H9 (cell line): Measurements from ENCODE around the gene THBS2. TPM values are rescaled to one million over a fixed set of nuclear protein-coding genes. Genes with fewer than 3 reads are reported as not detected.

Experiments
- DNase-seq: peaks from one replicate; pipeline ENCODE4 v3.0.0-alpha.2; 2017
- H2AFZ ChIP-seq: one replicate; pipeline ENCODE4 v1.6.1; 2013; ENCODE audit warnings: mild to moderate bottlenecking, low read length, control low read depth, moderate library complexity
- H2AK5ac ChIP-seq: 2 replicates; pipeline ENCODE4 v1.6.1; 2013; ENCODE audit warnings: low read length, control low read depth, mixed read lengths; ENCODE audit not compliant: insufficient read length
- H2BK120ac ChIP-seq: one replicate; pipeline ENCODE4 v1.6.1; 2013; ENCODE audit warnings: low read depth, mild to moderate bottlenecking, low read length, control low read depth, inconsistent platforms; ENCODE audit not compliant: poor library complexity, severe bottlenecking
- H2BK12ac ChIP-seq: 2 replicates; pipeline ENCODE4 v1.6.1; 2013; ENCODE audit warnings: low read length, control low read depth, mixed read lengths, low read depth; ENCODE audit not compliant: insufficient read length
- H2BK15ac ChIP-seq: 2 replicates; pipeline ENCODE4 v1.6.1; 2013; ENCODE audit warnings: low read depth, low read length, control low read depth
- H2BK20ac ChIP-seq: one replicate; pipeline ENCODE4 v1.6.1; 2013; ENCODE audit warnings: low read depth, mild to moderate bottlenecking, low read length, control low read depth, inconsistent platforms; ENCODE audit not compliant: poor library complexity, severe bottlenecking
- H2BK5ac ChIP-seq: 2 replicates; pipeline ENCODE4 v1.6.1; 2013; ENCODE audit warnings: low read length, control low read depth, mixed read lengths; ENCODE audit not compliant: insufficient read length
- H3K14ac ChIP-seq: 2 replicates; pipeline ENCODE4 v1.6.1; 2013; ENCODE audit warnings: low read length, control low read depth; ENCODE audit not compliant: insufficient read depth
- H3K18ac ChIP-seq: 2 replicates; pipeline ENCODE4 v1.6.1; 2013; ENCODE audit warnings: low read depth, mild to moderate bottlenecking, mixed read lengths, low read length, control low read depth; ENCODE audit not compliant: insufficient read length
- H3K23ac ChIP-seq: 2 replicates; pipeline ENCODE4 v1.6.1; 2013; ENCODE audit warnings: low read length, control low read depth, mixed read lengths, low read depth; ENCODE audit not compliant: insufficient read length
- H3K23me2 ChIP-seq: 2 replicates; pipeline ENCODE4 v1.6.1; 2013; ENCODE audit warnings: low read depth, mild to moderate bottlenecking, mixed read lengths, low read length, control low read depth; ENCODE audit not compliant: insufficient read length, poor library complexity, severe bottlenecking
- H3K27ac ChIP-seq: 2 replicates; pipeline ENCODE4 v1.5.1; 2013; ENCODE audit warnings: low read length, control low read depth, mixed read lengths, low read depth; ENCODE audit not compliant: insufficient read length
- H3K27me3 ChIP-seq: 2 replicates; pipeline ENCODE4 v1.6.1; 2013; ENCODE audit warnings: low read length, control low read depth, inconsistent platforms; ENCODE audit not compliant: insufficient read depth
- H3K4ac ChIP-seq: 2 replicates; pipeline ENCODE4 v1.6.1; 2013; ENCODE audit warnings: low read depth, mild to moderate bottlenecking, control low read depth, inconsistent platforms, low read length, moderate library complexity
- H3K4me1 ChIP-seq: 2 replicates; pipeline ENCODE4 v1.6.1; 2013; ENCODE audit warnings: low read length, control low read depth, inconsistent platforms; ENCODE audit not compliant: insufficient read depth
- H3K4me2 ChIP-seq: 2 replicates; pipeline ENCODE4 v1.6.1; 2013; ENCODE audit warnings: low read length, control low read depth, mixed read lengths; ENCODE audit not compliant: insufficient read length, insufficient read depth
- H3K56ac ChIP-seq: 2 replicates; pipeline ENCODE4 v1.6.1; 2013; ENCODE audit warnings: low read depth, mild to moderate bottlenecking, mixed read lengths, low read length, control low read depth; ENCODE audit not compliant: insufficient read length
- H3K79me1 ChIP-seq: 2 replicates; pipeline ENCODE4 v1.6.1; 2013; ENCODE audit warnings: low read depth, mild to moderate bottlenecking, moderate library complexity, low read length, control low read depth, inconsistent platforms; ENCODE audit not compliant: insufficient read depth, poor library complexity, severe bottlenecking
- H3K79me2 ChIP-seq: 2 replicates; pipeline ENCODE4 v1.6.1; 2013; ENCODE audit warnings: low read length, control low read depth, inconsistent platforms; ENCODE audit not compliant: insufficient read depth
- H3K9ac ChIP-seq: 2 replicates; pipeline ENCODE4 v1.6.1; 2013; ENCODE audit warnings: low read length, control low read depth, mixed read lengths; ENCODE audit not compliant: insufficient read length; ENCODE audit errors: extremely low read depth
- H3K9me3 ChIP-seq: one replicate; pipeline ENCODE4 v1.6.1; 2013; ENCODE audit warnings: low read depth, low read length, inconsistent platforms; ENCODE audit not compliant: control insufficient read depth
- H3T11ph ChIP-seq: one replicate; pipeline ENCODE4 v1.6.1; 2013; ENCODE audit warnings: mild to moderate bottlenecking, low read length, control low read depth, inconsistent platforms
- H4K20me1 ChIP-seq: one replicate; pipeline ENCODE4 v1.6.1; 2013; ENCODE audit not compliant: control insufficient read depth, insufficient read length, insufficient read depth
- H4K5ac ChIP-seq: 2 replicates; pipeline ENCODE4 v1.6.1; 2013; ENCODE audit warnings: low read depth, mild to moderate bottlenecking, mixed read lengths, low read length, control low read depth; ENCODE audit not compliant: insufficient read length
- H4K8ac ChIP-seq: replicated peaks from 2 replicates; pipeline ENCODE4 v1.6.1; 2013; ENCODE audit warnings: low read length, control low read depth, mixed read lengths, low read depth; ENCODE audit not compliant: insufficient read length
- H4K91ac ChIP-seq: 2 replicates; pipeline ENCODE4 v1.6.1; 2013; ENCODE audit warnings: low read depth, mild to moderate bottlenecking, moderate library complexity, mixed read lengths, low read length, control low read depth; ENCODE audit not compliant: insufficient read length
- H3K27ac Mint-ChIP-seq, 3 experiments: 2 replicates in 2 of 3; 3 replicates in 1 of 3; pipeline ENCODE4 v1.8.0; 2020 to 2021; ENCODE audit warnings: mixed read lengths in 3 of 3, mild to moderate bottlenecking in 1 of 3, moderate library complexity in 1 of 3
- H3K27me3 Mint-ChIP-seq: 2 replicates; pipeline ENCODE4 v1.8.0; 2021; ENCODE audit warnings: low read depth, mild to moderate bottlenecking, moderate library complexity, mixed read lengths
- H3K36me3 Mint-ChIP-seq, 3 experiments: 2 replicates in 2 of 3; 3 replicates in 1 of 3; pipeline ENCODE4 v1.8.0; 2020 to 2021; ENCODE audit warnings: low read depth in 3 of 3, mixed read lengths in 3 of 3; ENCODE audit not compliant: insufficient read depth in 1 of 3
- H3K4me1 Mint-ChIP-seq, 2 experiments: 2 replicates each; pipeline ENCODE4 v1.8.0; 2020; ENCODE audit warnings: mixed read lengths in 2 of 2
- H3K4me3 Mint-ChIP-seq, 2 experiments: 2 replicates in 1 of 2; 3 replicates in 1 of 2; pipeline ENCODE4 v1.8.0; 2020 to 2021; ENCODE audit warnings: mild to moderate bottlenecking in 2 of 2, mixed read lengths in 2 of 2, moderate library complexity in 1 of 2
- H3K9me3 Mint-ChIP-seq, 2 experiments: 2 replicates in 1 of 2; 3 replicates in 1 of 2; pipeline ENCODE4 v1.8.0; 2020; ENCODE audit warnings: mild to moderate bottlenecking in 2 of 2, mixed read lengths in 2 of 2, moderate library complexity in 1 of 2
- CTCF ChIP-seq: fragments of 200-600 bp; sonication (generic); conservative IDR thresholded peaks from 3 replicates; pipeline ENCODE4 v1.8.0; 2021; ENCODE audit warnings: antibody characterized with exemption, mild to moderate bottlenecking
- WGBS: extraction: QIAGEN DNeasy Blood & Tissue Kit; methylation state at CpG from one replicate; pipeline ENCODE4 v1.1.7; 2013; ENCODE audit warnings: missing lambda C conversion rate, low lambda C conversion rate, mixed read lengths; ENCODE audit not compliant: insufficient read length; ENCODE audit errors: extremely low coverage; 5-methylcytosine and 5-hydroxymethylcytosine counted together
- total RNA-seq: library from RNA; stranded (reverse); gene quantifications from 2 replicates; pipeline ENCODE4 v1.2.1, GENCODE V29; 2021

THBS2 gene
- total RNA-seq, 1 experiment from 2014 or later, result 14.7 TPM

- Histone ChIP-seq H3K18ac (no peak overlapping the region), H3K23ac (no peak overlapping the region), H4K91ac (no peak overlapping the region), H3K4me2 (no peak overlapping the region), H3K9ac (no peak overlapping the region), H3T11ph (no peak overlapping the region), H2BK12ac (no peak overlapping the region), H3K23me2 (no peaks in the 10 kb centered on the region), H3K9me3 (no peaks in the 10 kb centered on the region), H3K79me1 (no peaks in the 10 kb centered on the region), H2BK120ac (no peak overlapping the region), H4K5ac (no peak overlapping the region), H3K56ac (no peak overlapping the region), H2BK5ac (no peak overlapping the region), H4K8ac (no peak overlapping the region), H2AFZ (no peak overlapping the region), H3K27me3 (no peaks in the 10 kb centered on the region), H4K20me1 (no peaks in the 10 kb centered on the region), H3K27ac (no peak overlapping the region), H3K4ac (no peak overlapping the region), H2BK20ac (no peak overlapping the region), H3K4me1 (no peaks in the 10 kb centered on the region), H2AK5ac (no peak overlapping the region), H2BK15ac (no peak overlapping the region), H3K79me2 (no peaks in the 10 kb centered on the region), H3K14ac (no peak overlapping the region)
- H3K4me1 Mint-ChIP-seq, result no peaks in the 10 kb centered on the region
- no peak overlapping the region for H3K4me3 Mint-ChIP-seq
- peaks cover 14 to 18% of the 10 kb centered on the region in 2 experiments for H3K9me3 Mint-ChIP-seq
- H3K36me3 Mint-ChIP-seq, result peaks cover 4 to 18% (median 5%) of the 10 kb centered on the region in 3 experiments
- H3K27ac Mint-ChIP-seq, result no peak overlapping the region
- no peak for TF ChIP-seq CTCF
- no CpG with 5 or more reads among the region's 2 CpGs for WGBS
- DNase-seq, result no peak
- no peaks in the 10 kb centered on the region; the same call in 1 of the 2 replicates for H3K27me3 Mint-ChIP-seq
Observed at GRCh38 chr6:169204167-169204566, 49.5 kb downstream of the THBS2 start.
